ENCODE results near the gene TSC22D4. TPM values are rescaled to one million over a fixed set of nuclear protein-coding genes. Genes with fewer than 3 reads are reported as not detected.
"Not testable (repeated sequence)": the region's sequence is repeated elsewhere in the genome, so short reads cannot be mapped to it uniquely, and the experiment has no call there.

TSC22D4 gene
- total and polyA plus RNA-seq, 7 experiments from 2014 or later, result 23.7 to 124 (median 112) TPM

DNA sequence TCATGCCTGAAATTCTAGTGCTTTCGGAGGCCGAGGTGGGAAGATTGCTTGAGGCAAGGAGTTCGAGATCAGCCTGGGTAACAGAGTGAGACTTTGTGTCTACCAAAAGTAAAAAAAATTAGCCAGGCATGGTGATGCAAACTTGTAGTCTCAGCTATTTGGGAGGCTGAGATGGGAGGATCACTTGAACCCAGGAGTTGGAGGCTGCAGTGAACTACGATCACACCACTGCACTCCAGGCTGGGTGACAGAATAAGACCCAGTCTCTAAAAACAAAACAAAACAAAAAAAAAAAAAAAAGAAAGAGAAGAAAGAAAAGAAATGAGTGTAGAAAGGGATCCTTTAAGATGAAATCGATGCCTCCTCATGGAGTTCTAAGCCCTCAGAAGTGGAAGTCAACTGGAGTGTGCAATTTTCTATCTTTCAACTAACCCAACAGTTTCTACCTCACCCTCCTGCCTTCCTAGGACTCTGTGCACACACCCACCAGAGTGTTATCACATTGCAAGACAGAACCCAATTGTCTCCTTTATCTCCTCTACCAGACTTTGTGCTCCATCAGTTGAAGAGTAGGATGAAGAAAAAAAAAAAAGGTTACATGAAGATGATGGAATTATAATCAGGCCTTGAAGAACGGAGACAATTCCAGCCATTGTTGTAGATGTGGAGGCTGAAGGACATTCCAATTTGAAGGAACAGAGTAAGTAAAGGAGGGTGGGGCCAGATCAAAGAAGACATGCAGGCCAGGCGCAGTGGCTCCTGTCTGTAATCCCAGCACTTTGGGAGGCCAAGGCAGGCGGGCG, 31.6 kb upstream of the TSC22D4 start:
- no peaks in the 10 kb centered on the region for H3K27me3 ChIP-seq (ENCODE audit: control insufficient read depth in 2 of 2, insufficient read depth in 2 of 2, low read length in 2 of 2)
- Mint-ChIP-seq H3K4me1 (peaks cover 12 to 23% (median 17%) of the 10 kb centered on the region in 7 donors), H3K27ac (peak overlapping the region in 3 of 9 donors; percentile 3 to 63 (median 45)), H3K9me3 (peaks cover 0 to 2% (median 0%) of the 10 kb centered on the region in 11 donors), H3K27me3 (peaks cover 0 to 7% (median 0%) of the 10 kb centered on the region in 5 donors), H3K36me3 (no peaks in the 10 kb centered on the region), H3K4me3 (no peak overlapping the region)
- H3K27ac ChIP-seq (ENCODE audit: low read depth, low read length), result no peak overlapping the region
- no peak for DNase-seq
- H3K4me1 ChIP-seq (ENCODE audit: control insufficient read depth in 2 of 2, insufficient read depth in 2 of 2, low read length in 2 of 2), result peaks cover 3 to 9% of the 10 kb centered on the region in 2 donors
- no peaks in the 10 kb centered on the region for H3K36me3 ChIP-seq (ENCODE audit: control insufficient read depth in 2 of 3, insufficient read depth in 3 of 3, low read length in 3 of 3)
- POLR2A ChIA-PET, result no interaction called here
- CTCF ChIA-PET, result no interaction called here
- no peaks in the 10 kb centered on the region for H3K9me3 ChIP-seq (ENCODE audit: control insufficient read depth in 2 of 3, low read length in 3 of 3)
- no peak overlapping the region for H3K4me3 ChIP-seq (ENCODE audit: low read length)
- intact Hi-C loops (cut with micrococcal nuclease), result no loop called here
- no peak for ATAC-seq

- CTCF ChIA-PET, result interaction anchor here (0.6 kb wide), 1 partner anchor 164 kb away, joined by 4 read pairs; no protein-coding TSS in a partner anchor
- no peak overlapping the region for H3K4me3 Mint-ChIP-seq
These were observed 30.2 kb upstream of the TSC22D4 start for GRCh38 chr7:100509231-100509630.

GRCh38 chr7:100506356-100506923, 27.4 kb upstream of the TSC22D4 start:
- ChIA-PET CTCF (interaction anchor here (0.8 kb wide), 1 partner anchor 11 kb away, joined by 3 read pairs; no protein-coding TSS in a partner anchor), POLR2A (interaction anchor here (0.5 to 1.0 kb wide), 6 partner anchors 9 to 51 kb away, joined by 3 to 6 read pairs (median 4); no protein-coding TSS in a partner anchor)
- Histone ChIP-seq H3K27me3 (ENCODE audit: control insufficient read depth in 2 of 2, insufficient read depth in 2 of 2, low read length in 2 of 2) (no peaks in the 10 kb centered on the region), H3K4me3 (ENCODE audit: low read length) (no peak overlapping the region), H3K4me1 (ENCODE audit: control insufficient read depth in 2 of 2, insufficient read depth in 2 of 2, low read length in 2 of 2) (no peaks in the 10 kb centered on the region), H3K36me3 (ENCODE audit: control insufficient read depth in 2 of 3, insufficient read depth in 3 of 3, low read length in 3 of 3) (no peaks in the 10 kb centered on the region), H3K27ac (ENCODE audit: low read depth, low read length) (no peak overlapping the region), H3K9me3 (ENCODE audit: control insufficient read depth in 2 of 3, low read length in 3 of 3) (no peaks in the 10 kb centered on the region)
- DNase-seq (no peak), ATAC-seq (no peak)
- Mint-ChIP-seq H3K4me1 (peaks cover 0 to 4% (median 0%) of the 10 kb centered on the region in 7 donors), H3K9me3 (peaks cover 0 to 2% (median 0%) of the 10 kb centered on the region in 11 donors), H3K36me3 (no peaks in the 10 kb centered on the region), H3K4me3 (no peak overlapping the region), H3K27ac (no peak overlapping the region), H3K27me3 (peaks cover 0 to 7% (median 0%) of the 10 kb centered on the region in 5 donors)
- intact Hi-C loops (cut with micrococcal nuclease), result no loop called here

More at GRCh38 chr7:100509231-100509630, 30.2 kb upstream of the TSC22D4 start:
- intact Hi-C loops (cut with micrococcal nuclease), result no loop called here
- Histone ChIP-seq H3K27me3 (ENCODE audit: control insufficient read depth in 2 of 2, insufficient read depth in 2 of 2, low read length in 2 of 2) (no peaks in the 10 kb centered on the region), H3K9me3 (ENCODE audit: control insufficient read depth in 2 of 3, low read length in 3 of 3) (no peaks in the 10 kb centered on the region), H3K4me3 (ENCODE audit: low read length) (no peak overlapping the region), H3K36me3 (ENCODE audit: control insufficient read depth in 2 of 3, insufficient read depth in 3 of 3, low read length in 3 of 3) (no peaks in the 10 kb centered on the region), H3K4me1 (ENCODE audit: control insufficient read depth in 2 of 2, insufficient read depth in 2 of 2, low read length in 2 of 2) (no peaks in the 10 kb centered on the region), H3K27ac (ENCODE audit: low read depth, low read length) (no peak overlapping the region)
- ATAC-seq (no peak), DNase-seq (no peak)
- Mint-ChIP-seq H3K4me1 (peaks cover 4 to 15% (median 8%) of the 10 kb centered on the region in 7 donors), H3K27me3 (peaks cover 0 to 7% (median 0%) of the 10 kb centered on the region in 5 donors), H3K27ac (no peak overlapping the region), H3K36me3 (no peaks in the 10 kb centered on the region), H3K9me3 (peaks cover 0 to 2% (median 0%) of the 10 kb centered on the region in 11 donors)
- POLR2A ChIA-PET, result interaction anchor here (0.8 kb wide), 1 partner anchor 36 kb away, joined by 3 read pairs; no protein-coding TSS in a partner anchor

DNA sequence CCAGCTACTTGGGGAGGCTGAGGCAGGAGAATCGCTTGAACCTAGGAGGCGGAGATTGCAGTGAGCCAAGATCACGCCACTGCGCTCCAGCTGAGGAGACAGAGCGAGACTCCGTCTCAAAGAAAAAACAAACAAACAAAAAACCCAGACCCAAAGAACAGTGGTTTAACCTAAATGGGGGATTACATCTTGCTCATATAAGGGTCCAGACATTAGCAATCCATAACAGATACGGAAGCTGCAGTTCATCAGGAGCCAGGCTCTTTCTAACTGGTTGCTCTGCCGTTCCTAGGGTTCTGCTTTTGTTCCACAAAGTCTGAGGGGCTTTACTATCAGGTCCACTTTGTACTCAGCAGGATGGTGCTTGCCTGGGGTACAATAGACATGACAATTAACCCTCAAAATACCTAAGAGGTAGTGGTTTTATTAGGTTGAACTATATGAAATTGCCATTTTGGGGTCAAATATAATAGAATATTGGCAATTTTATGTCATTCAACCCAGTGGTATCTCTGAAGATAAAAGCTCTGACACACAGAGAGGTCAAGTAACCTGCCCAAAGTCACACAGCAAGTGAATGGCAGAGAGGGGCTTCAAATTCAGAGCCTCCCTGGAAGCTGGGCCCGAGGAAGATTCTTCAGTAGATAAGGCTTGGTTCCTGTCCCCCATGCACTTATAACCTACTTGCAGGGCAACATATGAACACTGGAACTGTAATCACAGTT, 26.0 kb upstream of the TSC22D4 start:
- POLR2A ChIA-PET, result interaction anchor here (0.6 to 1.0 kb wide), 3 partner anchors 7 to 23 kb away, joined by 3 to 6 read pairs (median 3); no protein-coding TSS in a partner anchor
- CTCF ChIA-PET, result interaction anchor here (1.1 to 1.6 kb wide), 2 partner anchors 11 to 54 kb away, joined by 3 read pairs; no protein-coding TSS in a partner anchor

DNA sequence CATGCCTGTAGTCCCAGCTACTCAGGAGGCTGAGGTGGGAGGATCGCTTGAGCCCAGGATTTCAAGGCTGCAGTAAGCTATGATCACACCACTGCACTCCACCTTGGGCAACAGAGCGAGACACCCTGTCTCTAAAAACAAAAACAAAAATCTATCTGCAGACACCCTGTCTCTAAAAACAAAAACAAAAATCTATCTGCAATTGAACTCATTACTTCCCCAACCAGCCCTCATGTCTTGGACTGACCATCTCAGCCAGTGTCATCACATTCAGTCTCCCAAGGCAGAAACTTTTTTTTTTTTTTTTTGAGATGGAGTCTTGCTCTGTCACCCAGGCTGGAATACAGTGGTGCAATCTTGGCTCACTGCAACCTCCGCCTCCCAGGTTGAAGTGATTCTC, 25.0 kb upstream of the TSC22D4 start:
- H3K4me1 ChIP-seq (ENCODE audit: control insufficient read depth in 2 of 2, insufficient read depth in 2 of 2, low read length in 2 of 2); H3K4me1 Mint-ChIP-seq; POLR2A ChIA-PET; H3K27me3 Mint-ChIP-seq; DNase-seq; H3K27ac ChIP-seq (ENCODE audit: low read depth, low read length); H3K27me3 ChIP-seq (ENCODE audit: control insufficient read depth in 2 of 2, insufficient read depth in 2 of 2, low read length in 2 of 2); H3K4me3 Mint-ChIP-seq; H3K36me3 ChIP-seq (ENCODE audit: control insufficient read depth in 2 of 3, insufficient read depth in 3 of 3, low read length in 3 of 3); H3K9me3 ChIP-seq (ENCODE audit: control insufficient read depth in 2 of 3, low read length in 3 of 3); ATAC-seq; H3K36me3 Mint-ChIP-seq; H3K4me3 ChIP-seq (ENCODE audit: low read length); H3K9me3 Mint-ChIP-seq; CTCF ChIA-PET; intact Hi-C loops (cut with micrococcal nuclease): not testable (repeated sequence)
- H3K27ac Mint-ChIP-seq, result peak overlapping the region in 1 of 9 donors; percentile 23

More for the DNA sequence above, 26.0 kb upstream of the TSC22D4 start:
- Histone ChIP-seq H3K4me1 (ENCODE audit: control insufficient read depth in 2 of 2, insufficient read depth in 2 of 2, low read length in 2 of 2) (no peaks in the 10 kb centered on the region), H3K36me3 (ENCODE audit: control insufficient read depth in 2 of 3, insufficient read depth in 3 of 3, low read length in 3 of 3) (no peaks in the 10 kb centered on the region), H3K27ac (ENCODE audit: low read depth, low read length) (no peak overlapping the region), H3K4me3 (ENCODE audit: low read length) (no peak overlapping the region), H3K27me3 (ENCODE audit: control insufficient read depth in 2 of 2, insufficient read depth in 2 of 2, low read length in 2 of 2) (no peaks in the 10 kb centered on the region), H3K9me3 (ENCODE audit: control insufficient read depth in 2 of 3, low read length in 3 of 3) (no peaks in the 10 kb centered on the region)
- Mint-ChIP-seq H3K9me3 (peaks cover 0 to 2% (median 0%) of the 10 kb centered on the region in 11 donors), H3K27ac (no peak overlapping the region), H3K4me1 (peaks cover 0 to 4% (median 0%) of the 10 kb centered on the region in 7 donors), H3K27me3 (peaks cover 0 to 3% (median 0%) of the 10 kb centered on the region in 5 donors), H3K4me3 (no peak overlapping the region), H3K36me3 (no peaks in the 10 kb centered on the region)
- DNase-seq, result no peak
- no peak for ATAC-seq
- intact Hi-C loops (cut with micrococcal nuclease), result no loop called here

GRCh38 chr7:100500743-100501142, 21.7 kb upstream of the TSC22D4 start:
- H3K4me1 Mint-ChIP-seq; H3K9me3 Mint-ChIP-seq; H3K36me3 Mint-ChIP-seq; ATAC-seq; H3K27ac Mint-ChIP-seq; H3K4me1 ChIP-seq (ENCODE audit: control insufficient read depth in 2 of 2, insufficient read depth in 2 of 2, low read length in 2 of 2); H3K9me3 ChIP-seq (ENCODE audit: control insufficient read depth in 2 of 3, low read length in 3 of 3); DNase-seq; H3K27ac ChIP-seq (ENCODE audit: low read depth, low read length); POLR2A ChIA-PET; H3K36me3 ChIP-seq (ENCODE audit: control insufficient read depth in 2 of 3, insufficient read depth in 3 of 3, low read length in 3 of 3); H3K27me3 ChIP-seq (ENCODE audit: control insufficient read depth in 2 of 2, insufficient read depth in 2 of 2, low read length in 2 of 2); intact Hi-C loops (cut with micrococcal nuclease); H3K4me3 ChIP-seq (ENCODE audit: low read length); H3K27me3 Mint-ChIP-seq; CTCF ChIA-PET; H3K4me3 Mint-ChIP-seq: not testable (repeated sequence)

All from naive thymus-derived CD4-positive, alpha-beta T cell (primary cell).